Brain microvascular endothelial cell (primary cell): ENCODE data around the gene TCP1.

Source experiments
- DNase-seq: peaks from one replicate; pipeline ENCODE4 v3.0.0-alpha.2; 2020
- H3K27ac ChIP-seq: fragments of 250-450 bp; sonication (Bioruptor Pico); 2 replicates; pipeline ENCODE4 v1.5.1; 2020; ENCODE audit warnings: mild to moderate bottlenecking, moderate library complexity
- H3K27me3 ChIP-seq: fragments of 250-450 bp; sonication (Bioruptor Pico); replicated peaks from 2 replicates; pipeline ENCODE4 v1.5.1; 2020; ENCODE audit warnings: mild to moderate bottlenecking
- H3K36me3 ChIP-seq: fragments of 250-450 bp; sonication (Bioruptor Pico); replicated peaks from 2 replicates; pipeline ENCODE4 v1.5.1; 2020; ENCODE audit warnings: mild to moderate bottlenecking
- H3K4me3 ChIP-seq: 2 replicates; pipeline ENCODE4 v1.5.1; 2011; ENCODE audit warnings: low read depth, mild to moderate bottlenecking, control low read depth, low read length, moderate library complexity
- in situ Hi-C: cut with HindIII; loops from 2 replicates; pipeline ENCODE4 v1.10.0; 2017; ENCODE audit warnings: low sequenced_read_pairs, low pct_ligation_motif_present
- TF ChIP-seq, protein P1 (sequence below): IDR thresholded peaks from 2 replicates; pipeline ENCODE4 v1.5.1; 2011; ENCODE audit warnings: low read depth, mild to moderate bottlenecking, moderate library complexity, low read length, control low read depth, inconsistent platforms; ENCODE audit errors: missing control alignments

TCP1 gene

DNA sequence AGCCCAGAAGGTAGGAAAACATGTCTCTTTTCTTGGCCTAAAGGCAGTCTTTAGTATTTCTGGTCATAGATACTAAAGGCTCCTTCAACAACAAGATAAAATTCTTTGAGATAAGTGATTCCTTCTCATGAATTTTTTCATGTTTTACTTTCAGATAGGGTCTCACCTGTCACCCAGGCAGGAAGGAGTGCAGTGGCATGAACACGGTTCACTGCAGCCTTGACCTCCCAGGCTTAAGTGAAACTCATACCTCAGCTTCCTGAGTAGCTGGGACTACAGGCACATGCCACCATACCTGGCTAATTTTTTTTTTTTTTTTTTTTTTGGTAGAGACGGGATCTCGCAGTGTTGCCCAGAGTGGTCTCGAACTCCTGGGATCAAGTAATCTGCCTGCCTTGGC lies 19.7 kb upstream of the TCP1 start:
- H3K36me3 ChIP-seq: no peaks in the 10 kb centered on the region
- TF ChIP-seq, protein P1, sequence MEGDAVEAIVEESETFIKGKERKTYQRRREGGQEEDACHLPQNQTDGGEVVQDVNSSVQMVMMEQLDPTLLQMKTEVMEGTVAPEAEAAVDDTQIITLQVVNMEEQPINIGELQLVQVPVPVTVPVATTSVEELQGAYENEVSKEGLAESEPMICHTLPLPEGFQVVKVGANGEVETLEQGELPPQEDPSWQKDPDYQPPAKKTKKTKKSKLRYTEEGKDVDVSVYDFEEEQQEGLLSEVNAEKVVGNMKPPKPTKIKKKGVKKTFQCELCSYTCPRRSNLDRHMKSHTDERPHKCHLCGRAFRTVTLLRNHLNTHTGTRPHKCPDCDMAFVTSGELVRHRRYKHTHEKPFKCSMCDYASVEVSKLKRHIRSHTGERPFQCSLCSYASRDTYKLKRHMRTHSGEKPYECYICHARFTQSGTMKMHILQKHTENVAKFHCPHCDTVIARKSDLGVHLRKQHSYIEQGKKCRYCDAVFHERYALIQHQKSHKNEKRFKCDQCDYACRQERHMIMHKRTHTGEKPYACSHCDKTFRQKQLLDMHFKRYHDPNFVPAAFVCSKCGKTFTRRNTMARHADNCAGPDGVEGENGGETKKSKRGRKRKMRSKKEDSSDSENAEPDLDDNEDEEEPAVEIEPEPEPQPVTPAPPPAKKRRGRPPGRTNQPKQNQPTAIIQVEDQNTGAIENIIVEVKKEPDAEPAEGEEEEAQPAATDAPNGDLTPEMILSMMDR: no peak
- H3K4me3 ChIP-seq: no peak overlapping the region
- no peak for DNase-seq
- no peaks in the 10 kb centered on the region for H3K27me3 ChIP-seq
- in situ Hi-C loops: no loop called here
- H3K27ac ChIP-seq: no peak overlapping the region

DNA sequence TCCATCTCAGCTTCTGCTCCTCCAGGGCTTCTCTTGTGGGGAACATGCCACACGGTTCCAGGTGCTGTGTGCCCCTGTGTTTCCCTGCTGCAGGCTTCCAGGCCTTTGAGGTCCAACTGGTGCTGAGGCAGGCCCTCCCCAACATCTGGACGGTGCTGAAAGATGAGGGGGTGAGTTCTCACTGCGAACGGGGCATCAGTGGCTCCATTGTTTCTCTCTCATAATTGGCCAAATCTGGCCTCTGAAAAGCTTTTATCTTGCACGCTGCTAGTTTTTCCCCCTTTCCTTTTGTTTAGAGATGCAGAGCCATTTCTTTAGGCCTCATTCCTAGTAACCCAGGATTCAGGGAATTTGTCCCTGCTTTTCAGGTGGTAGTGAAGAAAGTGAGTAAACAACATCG lies 19.2 kb upstream of the TCP1 start:
- TF ChIP-seq, protein P1: no peak

DNA sequence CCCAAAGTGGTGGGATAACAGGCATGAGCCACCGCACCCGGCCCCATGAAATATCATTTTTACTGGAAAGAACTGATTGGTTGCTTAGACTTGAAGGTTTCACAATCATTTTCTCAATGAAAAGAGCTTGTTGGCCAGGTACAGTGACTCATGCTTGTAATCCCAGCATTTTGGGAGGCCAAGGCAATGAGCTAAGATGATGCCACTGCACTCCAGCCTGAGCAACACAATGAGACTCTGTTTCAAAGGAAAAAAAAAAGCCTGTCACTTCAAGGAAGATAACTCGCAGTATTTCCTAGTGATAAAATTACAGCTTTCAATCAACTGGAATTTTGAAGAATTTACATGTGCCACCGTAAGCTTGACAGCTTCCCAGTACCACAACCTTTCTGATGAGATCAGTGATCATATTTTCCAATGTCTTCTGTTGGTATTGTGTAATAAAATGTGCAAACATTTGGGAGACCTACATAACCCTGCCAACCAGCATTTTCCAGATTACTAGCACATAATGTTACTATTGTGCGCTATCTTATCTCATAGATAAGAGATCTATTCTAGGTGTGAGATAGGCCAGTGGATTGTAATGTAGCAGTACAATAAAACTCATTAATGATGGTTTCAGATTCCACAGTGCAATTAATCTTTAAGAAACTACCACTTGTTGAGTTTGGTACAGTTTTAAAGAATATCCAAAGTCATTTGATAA lies 17.9 kb upstream of the TCP1 start:
- Histone ChIP-seq H3K4me3 (no peak overlapping the region), H3K27ac (no peak overlapping the region), H3K36me3 (no peaks in the 10 kb centered on the region), H3K27me3 (no peaks in the 10 kb centered on the region)
- in situ Hi-C loops: no loop called here
- TF ChIP-seq, protein P1: no peak
- DNase-seq: no peak

More for the DNA sequence above, 19.2 kb upstream of the TCP1 start:
- no peak overlapping the region for H3K27ac ChIP-seq
- H3K27me3 ChIP-seq: no peaks in the 10 kb centered on the region
- no peak overlapping the region for H3K4me3 ChIP-seq
- DNase-seq: no peak
- no peaks in the 10 kb centered on the region for H3K36me3 ChIP-seq
- in situ Hi-C loops: no loop called here

GRCh38 chr6:159806021-159806458 lies 16.6 kb upstream of the TCP1 start:
- DNase-seq: no peak
- H3K27me3 ChIP-seq: no peaks in the 10 kb centered on the region

DNA sequence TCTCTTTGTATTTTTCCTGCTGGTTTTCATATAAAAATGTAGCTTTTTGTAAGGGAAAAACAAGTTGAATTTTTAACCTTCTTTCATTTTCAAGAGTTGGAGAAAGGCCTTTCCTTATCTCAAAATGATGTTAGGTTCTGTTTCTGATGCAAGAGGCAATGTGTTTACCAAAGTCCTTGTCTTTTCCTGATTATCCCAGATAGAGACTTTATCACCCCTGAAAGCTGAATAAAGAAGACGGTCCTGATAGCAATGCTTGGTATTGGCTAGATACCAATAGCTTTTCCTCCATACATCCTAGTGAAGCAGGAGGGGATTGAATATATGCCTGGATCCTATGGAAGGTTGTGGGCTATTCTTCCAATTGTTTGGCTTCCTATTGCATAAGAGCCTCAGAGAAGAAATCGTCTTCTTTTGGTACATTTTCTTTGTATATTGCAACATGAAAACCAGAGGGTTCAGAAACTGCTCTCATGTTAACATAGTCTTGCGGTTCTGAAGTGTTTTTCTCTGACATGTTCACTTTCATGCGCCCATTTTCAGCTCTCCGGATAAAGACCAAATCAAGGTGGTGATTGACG lies 16.1 kb upstream of the TCP1 start:
- H3K4me3 ChIP-seq: no peak overlapping the region
- no peaks in the 10 kb centered on the region for H3K27me3 ChIP-seq
- H3K36me3 ChIP-seq: no peaks in the 10 kb centered on the region
- in situ Hi-C loops: no loop called here
- DNase-seq: no peak
- H3K27ac ChIP-seq: no peak overlapping the region
- TF ChIP-seq, protein P1: no peak

More at GRCh38 chr6:159806021-159806458, 16.6 kb upstream of the TCP1 start:
- Histone ChIP-seq H3K27ac (no peak overlapping the region), H3K4me3 (no peak overlapping the region), H3K36me3 (no peaks in the 10 kb centered on the region)
- in situ Hi-C loops: no loop called here
- TF ChIP-seq, protein P1: no peak

DNA sequence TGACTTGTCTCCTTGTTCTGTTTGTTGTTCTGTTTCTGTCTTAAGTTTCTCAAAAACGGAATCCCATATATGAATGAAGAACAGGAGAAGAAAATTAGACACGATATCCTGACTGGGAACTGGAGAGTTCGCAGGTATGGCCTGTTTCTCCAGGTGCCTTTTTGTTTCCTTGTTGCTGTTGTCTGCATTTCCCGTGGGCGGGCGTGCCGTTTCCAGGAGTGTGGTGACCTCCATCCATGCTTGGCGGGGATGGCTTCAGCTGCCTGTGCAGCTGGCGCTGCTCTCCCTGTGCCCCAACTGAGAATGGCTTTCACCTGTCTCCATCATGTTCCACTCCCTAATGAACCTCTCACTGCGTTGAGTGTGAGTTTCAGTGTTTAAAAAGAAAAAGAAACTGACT lies 15.1 kb upstream of the TCP1 start:
- Histone ChIP-seq H3K36me3 (no peaks in the 10 kb centered on the region), H3K27me3 (no peaks in the 10 kb centered on the region), H3K4me3 (no peak overlapping the region), H3K27ac (no peak overlapping the region)
- TF ChIP-seq, protein P1: no peak
- DNase-seq: no peak
- in situ Hi-C loops: no loop called here
